ENCODE results near the gene NUTF2.
"Not testable (repeated sequence)": the region's sequence is repeated elsewhere in the genome, so short reads cannot be mapped to it uniquely, and the experiment has no call there.

NUTF2 gene

GRCh38 chr16:67814567-67814966 is 32.2 kb upstream of the NUTF2 start:
- no peak overlapping the region for H3K9ac ChIP-seq (ENCODE audit: low read length)
- no peaks in the 10 kb centered on the region for H3K36me3 ChIP-seq (ENCODE audit: insufficient read depth, low read length)
- H3K27me3 ChIP-seq (ENCODE audit: control insufficient read depth in 1 of 2, insufficient read depth in 2 of 2, low read length in 2 of 2), result no peaks in the 10 kb centered on the region
- no peaks in the 10 kb centered on the region for H3K9me3 ChIP-seq (ENCODE audit: low read length)
- no peak overlapping the region for H3K4me3 ChIP-seq (ENCODE audit: low read depth in 1 of 2, low read length in 2 of 2)
- H3K4me1 ChIP-seq (ENCODE audit: insufficient read depth, low read length), result no peaks in the 10 kb centered on the region
- H3K27ac ChIP-seq (ENCODE audit: low read depth, low read length), result no peak overlapping the region

- Histone ChIP-seq H3K4me1 (ENCODE audit: insufficient read depth, low read length) (no peaks in the 10 kb centered on the region), H3K9ac (ENCODE audit: low read length) (no peak overlapping the region), H3K9me3 (ENCODE audit: low read length) (no peaks in the 10 kb centered on the region), H3K27ac (ENCODE audit: low read depth, low read length) (no peak overlapping the region), H3K4me3 (ENCODE audit: low read depth in 1 of 2, low read length in 2 of 2) (no peak overlapping the region), H3K27me3 (ENCODE audit: control insufficient read depth in 1 of 2, insufficient read depth in 2 of 2, low read length in 2 of 2) (no peaks in the 10 kb centered on the region), H3K36me3 (ENCODE audit: insufficient read depth, low read length) (no peaks in the 10 kb centered on the region)
These were observed 26.0 kb upstream of the NUTF2 start for GRCh38 chr16:67820608-67821259.

GRCh38 chr16:67822511-67822910 is 24.2 kb upstream of the NUTF2 start:
- no peak overlapping the region for H3K9ac ChIP-seq (ENCODE audit: low read length)
- no peak overlapping the region for H3K4me3 ChIP-seq (ENCODE audit: low read depth in 1 of 2, low read length in 2 of 2)
- peaks cover 5% of the 10 kb centered on the region for H3K36me3 ChIP-seq (ENCODE audit: insufficient read depth, low read length)
- H3K27ac ChIP-seq (ENCODE audit: low read depth, low read length), result no peak overlapping the region
- no peaks in the 10 kb centered on the region for H3K27me3 ChIP-seq (ENCODE audit: control insufficient read depth in 1 of 2, insufficient read depth in 2 of 2, low read length in 2 of 2)
- H3K9me3 ChIP-seq (ENCODE audit: low read length), result no peaks in the 10 kb centered on the region
- H3K4me1 ChIP-seq (ENCODE audit: insufficient read depth, low read length), result no peaks in the 10 kb centered on the region

- Histone ChIP-seq H3K4me3 (ENCODE audit: low read depth in 1 of 2, low read length in 2 of 2) (no peak overlapping the region), H3K36me3 (ENCODE audit: insufficient read depth, low read length) (peaks cover 24% of the 10 kb centered on the region), H3K27ac (ENCODE audit: low read depth, low read length) (no peak overlapping the region), H3K9me3 (ENCODE audit: low read length) (no peaks in the 10 kb centered on the region), H3K9ac (ENCODE audit: low read length) (no peak overlapping the region), H3K27me3 (ENCODE audit: control insufficient read depth in 1 of 2, insufficient read depth in 2 of 2, low read length in 2 of 2) (no peaks in the 10 kb centered on the region), H3K4me1 (ENCODE audit: insufficient read depth, low read length) (no peaks in the 10 kb centered on the region)
These were observed 21.6 kb upstream of the NUTF2 start for GRCh38 chr16:67825119-67825518.

- peaks cover 32% of the 10 kb centered on the region for H3K36me3 ChIP-seq (ENCODE audit: insufficient read depth, low read length)
- no peak overlapping the region for H3K4me3 ChIP-seq (ENCODE audit: low read depth in 1 of 2, low read length in 2 of 2)
- no peak overlapping the region for H3K27ac ChIP-seq (ENCODE audit: low read depth, low read length)
- H3K27me3 ChIP-seq (ENCODE audit: control insufficient read depth in 1 of 2, insufficient read depth in 2 of 2, low read length in 2 of 2), result no peaks in the 10 kb centered on the region
- no peaks in the 10 kb centered on the region for H3K4me1 ChIP-seq (ENCODE audit: insufficient read depth, low read length)
- no peak overlapping the region for H3K9ac ChIP-seq (ENCODE audit: low read length)
- H3K9me3 ChIP-seq (ENCODE audit: low read length), result no peaks in the 10 kb centered on the region
These were observed 20.8 kb upstream of the NUTF2 start for GRCh38 chr16:67825906-67826305.

- Histone ChIP-seq H3K36me3 (ENCODE audit: insufficient read depth, low read length) (peaks cover 48% of the 10 kb centered on the region), H3K27me3 (ENCODE audit: control insufficient read depth in 1 of 2, insufficient read depth in 2 of 2, low read length in 2 of 2) (no peaks in the 10 kb centered on the region), H3K4me1 (ENCODE audit: insufficient read depth, low read length) (peaks cover 13% of the 10 kb centered on the region), H3K27ac (ENCODE audit: low read depth, low read length) (no peak overlapping the region), H3K4me3 (ENCODE audit: low read depth in 1 of 2, low read length in 2 of 2) (no peak overlapping the region), H3K9me3 (ENCODE audit: low read length) (no peaks in the 10 kb centered on the region), H3K9ac (ENCODE audit: low read length) (no peak overlapping the region)
These were observed 18.1 kb upstream of the NUTF2 start for GRCh38 chr16:67828651-67829050.

- Histone ChIP-seq H3K9me3 (ENCODE audit: low read length) (no peaks in the 10 kb centered on the region), H3K27me3 (ENCODE audit: control insufficient read depth in 1 of 2, insufficient read depth in 2 of 2, low read length in 2 of 2) (no peaks in the 10 kb centered on the region), H3K4me1 (ENCODE audit: insufficient read depth, low read length) (peaks cover 19% of the 10 kb centered on the region), H3K27ac (ENCODE audit: low read depth, low read length) (peak overlapping the region; percentile 47), H3K9ac (ENCODE audit: low read length) (peak overlapping the region; percentile 95), H3K4me3 (ENCODE audit: low read depth in 1 of 2, low read length in 2 of 2) (peak overlapping the region; percentile 75 to 92), H3K36me3 (ENCODE audit: insufficient read depth, low read length) (peaks cover 41% of the 10 kb centered on the region)
These were observed 13.7 kb upstream of the NUTF2 start for GRCh38 chr16:67833030-67833414.

GRCh38 chr16:67833415-67834241 is 13.1 kb upstream of the NUTF2 start:
- H3K9ac ChIP-seq (ENCODE audit: low read length), result peak overlapping the region; percentile 95
- no peaks in the 10 kb centered on the region for H3K27me3 ChIP-seq (ENCODE audit: control insufficient read depth in 1 of 2, insufficient read depth in 2 of 2, low read length in 2 of 2)
- peaks cover 19% of the 10 kb centered on the region for H3K4me1 ChIP-seq (ENCODE audit: insufficient read depth, low read length)
- peaks cover 37% of the 10 kb centered on the region for H3K36me3 ChIP-seq (ENCODE audit: insufficient read depth, low read length)
- peak overlapping the region; percentile 75 to 92 for H3K4me3 ChIP-seq (ENCODE audit: low read depth in 1 of 2, low read length in 2 of 2)
- no peaks in the 10 kb centered on the region for H3K9me3 ChIP-seq (ENCODE audit: low read length)
- H3K27ac ChIP-seq (ENCODE audit: low read depth, low read length), result peak overlapping the region; percentile 47

GRCh38 chr16:67834242-67834614 is 12.5 kb upstream of the NUTF2 start:
- no peak overlapping the region for H3K27ac ChIP-seq (ENCODE audit: low read depth, low read length)
- H3K4me3 ChIP-seq (ENCODE audit: low read depth in 1 of 2, low read length in 2 of 2), result peak overlapping the region in 1 of 2 donors; percentile 92
- H3K27me3 ChIP-seq (ENCODE audit: control insufficient read depth in 1 of 2, insufficient read depth in 2 of 2, low read length in 2 of 2), result no peaks in the 10 kb centered on the region
- peak overlapping the region; percentile 95 for H3K9ac ChIP-seq (ENCODE audit: low read length)
- peaks cover 33% of the 10 kb centered on the region for H3K36me3 ChIP-seq (ENCODE audit: insufficient read depth, low read length)
- no peaks in the 10 kb centered on the region for H3K9me3 ChIP-seq (ENCODE audit: low read length)
- H3K4me1 ChIP-seq (ENCODE audit: insufficient read depth, low read length), result peaks cover 19% of the 10 kb centered on the region

GRCh38 chr16:67837190-67837589 is 9.5 kb upstream of the NUTF2 start:
- H3K9ac ChIP-seq (ENCODE audit: low read length); H3K9me3 ChIP-seq (ENCODE audit: low read length); H3K4me3 ChIP-seq (ENCODE audit: low read depth in 1 of 2, low read length in 2 of 2); H3K36me3 ChIP-seq (ENCODE audit: insufficient read depth, low read length); H3K27me3 ChIP-seq (ENCODE audit: control insufficient read depth in 1 of 2, insufficient read depth in 2 of 2, low read length in 2 of 2); H3K27ac ChIP-seq (ENCODE audit: low read depth, low read length): not testable (repeated sequence)
- H3K4me1 ChIP-seq (ENCODE audit: insufficient read depth, low read length), result peaks cover 22% of the 10 kb centered on the region

- Histone ChIP-seq H3K27ac (ENCODE audit: low read depth, low read length) (no peak overlapping the region), H3K9ac (ENCODE audit: low read length) (no peak overlapping the region), H3K4me1 (ENCODE audit: insufficient read depth, low read length) (peaks cover 15% of the 10 kb centered on the region)
These were observed 8.9 kb upstream of the NUTF2 start for GRCh38 chr16:67837811-67838210.

More at GRCh38 chr16:67837811-67838210, 8.9 kb upstream of the NUTF2 start:
- no peak overlapping the region for H3K4me3 ChIP-seq (ENCODE audit: low read depth in 1 of 2, low read length in 2 of 2)
- H3K9me3 ChIP-seq (ENCODE audit: low read length), result no peaks in the 10 kb centered on the region
- no peaks in the 10 kb centered on the region for H3K36me3 ChIP-seq (ENCODE audit: insufficient read depth, low read length)
- no peaks in the 10 kb centered on the region for H3K27me3 ChIP-seq (ENCODE audit: control insufficient read depth in 1 of 2, insufficient read depth in 2 of 2, low read length in 2 of 2)
